Caco-2 (cell line): ENCODE measurements around the gene SLC16A2. TPM values are rescaled to one million over a fixed set of nuclear protein-coding genes. Genes with fewer than 3 reads are reported as not detected.

Source experiments
- BruUV-seq: library from RNA; stranded (reverse); fragments of 400-500 nt; replicated peaks from 2 replicates; lab custom pipeline; 2021; lab: Mats Ljungman, UMichigan
- CTCF ChIA-PET: fragments of 300-600 bp; sonication (Branson Sonifier 250); formaldehyde crosslinking; loops from one replicate; lab custom pipeline; 2022; ENCODE audit warnings: antibody characterized with exemption; lab: Charles Lee
- POLR2A ChIA-PET: fragments of 300-600 bp; sonication (Branson Sonifier 250); formaldehyde crosslinking; loops from one replicate; lab custom pipeline; 2022; ENCODE audit warnings: antibody characterized with exemption; lab: Charles Lee
- DNase-seq, 2 experiments: peaks; one replicate each; pipeline versions ENCODE4 v3.0.0 to v3.0.0-alpha.2; 2020 to 2022
- H3K27me3 ChIP-seq: replicated peaks from 2 replicates; pipeline ENCODE4 v1.6.0; 2011; ENCODE audit warnings: low read length; ENCODE audit not compliant: control insufficient read depth, insufficient read depth
- H3K36me3 ChIP-seq: 2 replicates; pipeline ENCODE4 v1.5.1; 2011; ENCODE audit warnings: low read length; ENCODE audit not compliant: control insufficient read depth, insufficient read depth
- H3K4me1 ChIP-seq: fragments of 250-450 bp; sonication (Bioruptor Pico); 2 replicates; pipeline ENCODE4 v1.5.1; 2020; ENCODE audit warnings: mild to moderate bottlenecking
- H3K4me3 ChIP-seq: 2 replicates; pipeline ENCODE4 v1.5.1; 2011; ENCODE audit warnings: low read depth, mild to moderate bottlenecking, control low read depth, low read length
- H3K9me3 ChIP-seq: fragments of 250-450 bp; sonication (Bioruptor Pico); 2 replicates; pipeline ENCODE4 v1.5.1; 2020; ENCODE audit warnings: mild to moderate bottlenecking, moderate library complexity
- H3K27ac Mint-ChIP-seq: one replicate; pipeline ENCODE4 v1.8.0; 2022; ENCODE audit warnings: mixed read lengths; ENCODE audit not compliant: unreplicated experiment
- H3K27me3 Mint-ChIP-seq: one replicate; pipeline ENCODE4 v1.8.0; 2022; ENCODE audit warnings: mixed read lengths; ENCODE audit not compliant: insufficient read depth, unreplicated experiment
- H3K36me3 Mint-ChIP-seq: one replicate; pipeline ENCODE4 v1.8.0; 2022; ENCODE audit warnings: mild to moderate bottlenecking, mixed read lengths; ENCODE audit not compliant: insufficient read depth, unreplicated experiment
- H3K4me1 Mint-ChIP-seq: one replicate; pipeline ENCODE4 v1.8.0; 2022; ENCODE audit warnings: low read depth, mixed read lengths; ENCODE audit not compliant: unreplicated experiment
- H3K4me3 Mint-ChIP-seq: one replicate; pipeline ENCODE4 v1.8.0; 2022; ENCODE audit warnings: mild to moderate bottlenecking, moderate library complexity, mixed read lengths; ENCODE audit not compliant: unreplicated experiment
- H3K9me3 Mint-ChIP-seq: one replicate; pipeline ENCODE4 v1.8.0; 2022; ENCODE audit warnings: mixed read lengths; ENCODE audit not compliant: unreplicated experiment
- intact Hi-C: fragments of 100-400 bp; cut with micrococcal nuclease; formaldehyde crosslinking; loops from one replicate; pipeline ENCODE4 v1.10.0; 2022; ENCODE audit not compliant: unreplicated experiment
- total RNA-seq: library from RNA; stranded (reverse); gene quantifications from 2 replicates; pipeline ENCODE4 v1.2.3, GENCODE V29; 2022
- TF ChIP-seq, protein P1 (sequence below), 2 experiments: fragments of 200-600 bp in 1 of 2; IDR thresholded peaks; 1 replicate in 1 of 2; 2 replicates in 1 of 2; pipeline versions ENCODE4 v1.5.1 to v1.8.0; 2011 to 2022; ENCODE audit warnings: antibody characterized with exemption in 1 of 2, control low read depth in 1 of 2, inconsistent platforms in 1 of 2, low read depth in 1 of 2, low read length in 1 of 2, mild to moderate bottlenecking in 1 of 2, moderate library complexity in 1 of 2; ENCODE audit not compliant: insufficient read depth in 1 of 2, severe bottlenecking in 1 of 2, unreplicated experiment in 1 of 2

The SLC16A2 gene
- total RNA-seq, 1 experiment from 2014 or later, result 0.34 TPM

DNA sequence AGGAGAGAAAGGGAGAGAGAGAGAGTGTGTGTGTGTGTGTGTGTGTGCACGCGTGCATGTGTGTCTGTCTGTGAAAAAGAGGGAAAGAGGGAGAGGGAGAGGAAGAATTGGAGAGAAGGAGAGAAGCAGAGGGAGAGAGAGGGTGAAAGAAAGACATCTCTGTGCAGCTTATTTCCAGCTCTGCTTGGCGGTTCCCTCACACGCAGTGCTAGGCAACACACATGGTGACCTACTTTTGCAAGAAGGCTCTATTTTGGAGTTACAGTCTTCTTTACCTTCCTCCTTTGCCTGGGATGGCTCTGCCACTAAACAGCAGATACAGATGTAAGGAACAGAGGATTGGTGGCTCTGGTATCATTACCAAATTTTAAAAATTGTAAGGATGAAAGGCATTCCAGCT lies 40.1 kb downstream of the SLC16A2 start:
- Histone ChIP-seq H3K36me3 (no peaks in the 10 kb centered on the region), H3K27me3 (no peaks in the 10 kb centered on the region), H3K4me1 (no peaks in the 10 kb centered on the region), H3K4me3 (no peak overlapping the region), H3K9me3 (no peaks in the 10 kb centered on the region)
- Mint-ChIP-seq H3K36me3 (no peaks in the 10 kb centered on the region), H3K4me1 (no peaks in the 10 kb centered on the region), H3K27ac (no peak overlapping the region), H3K27me3 (peaks cover 9% of the 10 kb centered on the region), H3K4me3 (no peak overlapping the region), H3K9me3 (no peaks in the 10 kb centered on the region)
- CTCF ChIA-PET, result no interaction called here
- intact Hi-C loops, result no loop called here
- POLR2A ChIA-PET, result no interaction called here
- TF ChIP-seq, protein P1, sequence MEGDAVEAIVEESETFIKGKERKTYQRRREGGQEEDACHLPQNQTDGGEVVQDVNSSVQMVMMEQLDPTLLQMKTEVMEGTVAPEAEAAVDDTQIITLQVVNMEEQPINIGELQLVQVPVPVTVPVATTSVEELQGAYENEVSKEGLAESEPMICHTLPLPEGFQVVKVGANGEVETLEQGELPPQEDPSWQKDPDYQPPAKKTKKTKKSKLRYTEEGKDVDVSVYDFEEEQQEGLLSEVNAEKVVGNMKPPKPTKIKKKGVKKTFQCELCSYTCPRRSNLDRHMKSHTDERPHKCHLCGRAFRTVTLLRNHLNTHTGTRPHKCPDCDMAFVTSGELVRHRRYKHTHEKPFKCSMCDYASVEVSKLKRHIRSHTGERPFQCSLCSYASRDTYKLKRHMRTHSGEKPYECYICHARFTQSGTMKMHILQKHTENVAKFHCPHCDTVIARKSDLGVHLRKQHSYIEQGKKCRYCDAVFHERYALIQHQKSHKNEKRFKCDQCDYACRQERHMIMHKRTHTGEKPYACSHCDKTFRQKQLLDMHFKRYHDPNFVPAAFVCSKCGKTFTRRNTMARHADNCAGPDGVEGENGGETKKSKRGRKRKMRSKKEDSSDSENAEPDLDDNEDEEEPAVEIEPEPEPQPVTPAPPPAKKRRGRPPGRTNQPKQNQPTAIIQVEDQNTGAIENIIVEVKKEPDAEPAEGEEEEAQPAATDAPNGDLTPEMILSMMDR (IDR thresholded peaks at IDR 0.05; ENCODE audit: insufficient read depth in 1 of 2, low read depth in 1 of 2, low read length in 1 of 2, severe bottlenecking in 1 of 2, unreplicated experiment in 1 of 2), result no peak
- no TSS peak for BruUV-seq
- DNase-seq, result no peak

DNA sequence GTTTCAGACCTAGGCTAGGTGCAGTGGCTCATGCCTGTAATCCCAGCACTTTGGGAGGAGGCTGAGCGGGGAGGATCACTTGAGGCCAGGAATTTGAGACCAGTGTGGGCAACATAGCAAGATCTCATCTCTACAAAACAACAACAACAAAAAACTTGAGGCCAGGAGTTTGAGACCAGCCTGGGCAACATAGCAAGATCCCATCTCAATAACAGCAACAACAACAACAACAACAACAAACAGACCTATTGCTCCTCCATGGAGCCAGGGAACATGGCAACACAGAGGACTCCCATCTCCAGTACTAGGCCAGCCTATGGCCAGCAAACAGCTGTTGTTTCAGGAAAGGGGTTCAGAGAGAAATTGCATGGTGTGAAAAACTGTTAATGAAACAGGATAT lies 43.4 kb downstream of the SLC16A2 start:
- DNase-seq, result no peak
- H3K4me3 ChIP-seq, result no peak overlapping the region
- no peaks in the 10 kb centered on the region for H3K4me1 ChIP-seq
- no peaks in the 10 kb centered on the region for H3K9me3 ChIP-seq
- H3K36me3 ChIP-seq, result no peaks in the 10 kb centered on the region
- CTCF ChIA-PET, result no interaction called here
- Mint-ChIP-seq H3K27ac (no peak overlapping the region), H3K4me3 (no peak overlapping the region), H3K4me1 (no peaks in the 10 kb centered on the region), H3K27me3 (peaks cover 9% of the 10 kb centered on the region), H3K36me3 (no peaks in the 10 kb centered on the region), H3K9me3 (no peaks in the 10 kb centered on the region)
- intact Hi-C loops, result no loop called here
- POLR2A ChIA-PET, result no interaction called here
- no TSS peak for BruUV-seq
- no peaks in the 10 kb centered on the region for H3K27me3 ChIP-seq
- TF ChIP-seq, protein P1 (IDR thresholded peaks at IDR 0.05; ENCODE audit: insufficient read depth in 1 of 2, low read depth in 1 of 2, low read length in 1 of 2, severe bottlenecking in 1 of 2, unreplicated experiment in 1 of 2), result no peak

DNA sequence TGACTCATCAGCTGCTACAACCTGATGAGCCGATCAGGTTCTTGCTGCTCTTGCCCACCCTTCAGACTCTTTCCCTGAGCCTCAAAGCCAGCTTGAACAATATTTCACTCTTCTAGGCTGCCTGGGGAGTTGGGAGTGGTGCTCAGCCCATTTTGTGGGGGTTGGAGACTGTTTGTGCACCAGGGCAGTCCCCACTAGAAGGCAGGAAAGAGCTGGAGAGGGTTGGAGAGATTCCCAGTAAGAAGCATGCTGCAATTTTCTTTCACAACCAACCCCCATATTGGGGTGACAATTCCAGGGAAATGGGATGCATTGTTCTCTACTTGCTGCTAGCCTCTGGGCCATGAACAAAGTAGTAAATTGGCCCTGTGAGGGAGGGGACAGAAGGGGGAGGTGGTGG lies 44.1 kb downstream of the SLC16A2 start:
- Histone ChIP-seq H3K36me3 (no peaks in the 10 kb centered on the region), H3K27me3 (no peaks in the 10 kb centered on the region), H3K4me3 (no peak overlapping the region), H3K9me3 (no peaks in the 10 kb centered on the region), H3K4me1 (no peaks in the 10 kb centered on the region)
- peaks cover 9% of the 10 kb centered on the region for H3K27me3 Mint-ChIP-seq
- no peak for DNase-seq
- H3K4me3 Mint-ChIP-seq, result no peak overlapping the region
- H3K4me1 Mint-ChIP-seq, result no peaks in the 10 kb centered on the region
- TF ChIP-seq, protein P1 (IDR thresholded peaks at IDR 0.05; ENCODE audit: insufficient read depth in 1 of 2, low read depth in 1 of 2, low read length in 1 of 2, severe bottlenecking in 1 of 2, unreplicated experiment in 1 of 2), result no peak
- no TSS peak for BruUV-seq
- ChIA-PET CTCF (no interaction called here), POLR2A (no interaction called here)
- no peaks in the 10 kb centered on the region for H3K9me3 Mint-ChIP-seq
- H3K36me3 Mint-ChIP-seq, result no peaks in the 10 kb centered on the region
- intact Hi-C loops, result no loop called here
- no peak overlapping the region for H3K27ac Mint-ChIP-seq
